Activated CD8-positive, alpha-beta memory T cell treated with anti-CD3 and anti-CD28 coated beads, Interleukin-2, amount 50 U/mL, for 24 hours (primary cell): ENCODE results near the gene KXD1.

Experiments
- DNase-seq: peaks from one replicate; pipeline ENCODE4 v3.0.0-alpha.2; 2020; ENCODE audit errors: extremely low read depth

Gene KXD1

DNA sequence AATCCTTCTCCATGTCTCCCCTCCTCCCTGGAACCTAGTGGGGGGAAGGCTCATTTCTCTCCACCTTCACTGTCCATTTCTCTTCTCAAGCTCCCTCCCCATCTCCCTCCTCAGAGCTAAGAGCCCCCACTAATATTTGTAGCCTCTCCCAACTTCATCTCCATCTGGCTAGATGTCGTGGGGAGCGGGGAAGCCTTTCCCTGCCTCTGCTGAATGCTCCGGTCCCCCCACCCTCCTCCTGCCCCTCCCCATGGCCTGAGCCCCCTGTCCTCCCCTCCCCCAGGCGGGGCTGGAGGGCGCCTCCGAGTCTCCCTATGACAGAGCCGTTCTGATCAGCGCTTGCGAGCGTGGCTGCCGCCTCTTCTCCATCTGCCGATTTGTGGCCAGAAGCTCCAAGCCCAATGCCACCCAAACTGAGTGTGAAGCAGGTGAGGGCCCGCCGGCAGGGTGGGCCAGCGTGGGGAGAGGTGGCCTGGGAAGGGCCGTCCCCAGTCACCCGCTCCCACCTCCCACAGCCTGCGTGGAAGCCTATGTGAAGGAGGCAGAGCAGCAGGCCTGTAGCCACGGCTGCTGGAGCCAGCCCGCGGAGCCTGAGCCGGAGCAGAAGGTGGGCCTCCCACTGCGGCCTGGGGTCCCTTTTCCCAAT is 56.0 kb downstream of the KXD1 start:
- no peak for DNase-seq

DNA sequence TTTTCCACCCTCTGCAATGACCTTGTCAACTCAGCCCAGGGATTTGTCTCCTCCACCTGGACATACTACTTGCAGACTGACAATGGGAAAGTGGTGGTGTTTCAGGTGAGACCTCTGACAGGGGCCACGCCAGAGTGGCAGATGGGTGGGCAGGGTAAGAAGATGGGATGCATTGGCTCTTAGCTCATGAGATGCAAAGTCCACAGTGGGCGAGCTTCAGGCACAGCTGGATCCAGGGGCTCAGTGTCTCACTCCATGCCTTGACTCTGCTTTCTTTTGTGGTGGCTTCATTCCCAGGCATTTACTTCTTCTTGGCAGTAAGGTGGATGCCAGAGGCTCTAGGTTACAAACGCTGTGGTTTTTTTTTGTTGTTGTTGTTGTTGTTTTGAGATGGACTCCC is 58.4 kb downstream of the KXD1 start:
- DNase-seq, result no peak

DNA sequence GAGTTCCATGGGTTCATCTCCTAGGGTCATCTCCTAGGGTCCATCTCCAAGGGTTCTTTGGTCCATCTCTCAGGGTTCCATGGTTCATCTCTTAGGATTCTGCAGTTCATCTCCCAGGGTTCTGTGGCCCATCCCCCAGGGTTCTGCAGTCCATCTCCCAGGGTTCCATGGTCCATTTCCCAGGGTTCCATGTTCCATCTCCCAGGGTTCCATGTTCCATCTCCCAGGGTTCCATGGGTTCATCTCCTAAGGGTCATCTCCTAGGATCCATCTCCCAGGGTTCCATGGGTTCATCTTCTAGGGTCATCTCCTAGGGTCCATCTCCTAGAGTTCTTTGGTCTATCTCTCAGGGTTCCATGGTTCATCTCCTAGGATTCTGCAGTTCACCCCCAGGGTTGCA is 59.9 kb downstream of the KXD1 start:
- DNase-seq, result no peak

DNA sequence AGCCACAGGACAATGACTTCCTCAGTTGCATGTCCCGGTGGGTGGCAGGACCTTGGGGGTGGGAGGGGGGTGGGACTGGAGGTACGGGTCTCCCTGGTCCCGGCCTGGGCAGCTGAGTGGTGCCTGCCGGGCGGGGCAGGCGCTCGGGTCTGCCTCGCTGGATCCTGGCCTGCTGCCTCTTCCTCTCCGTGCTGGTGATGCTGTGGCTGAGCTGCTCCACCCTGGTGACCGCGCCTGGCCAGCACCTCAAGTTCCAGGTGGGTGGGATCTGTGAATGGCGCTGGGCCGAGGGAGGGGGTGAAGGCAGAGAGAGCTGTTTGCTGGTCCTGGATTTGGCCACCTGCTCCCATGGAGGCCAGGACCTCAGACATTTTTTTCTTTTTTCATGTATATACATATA is 60.6 kb downstream of the KXD1 start:
- DNase-seq, result no peak
